GM13977 (cell line): ENCODE results near the gene KRT33B.

Source experiments
- DNase-seq: peaks from one replicate; pipeline ENCODE4 v3.0.0; 2012; ENCODE audit warnings: low spot score
- CTCF ChIP-seq: IDR thresholded peaks from 2 replicates; pipeline ENCODE4 v1.5.1; 2012; ENCODE audit warnings: mild to moderate bottlenecking, control low read depth; ENCODE audit not compliant: insufficient read depth; ENCODE audit errors: extremely low read depth, missing control alignments
- in situ Hi-C: fragments of 300-500 bp; cut with MboI; formaldehyde crosslinking; loops from one replicate; pipeline ENCODE4 v1.12.0; 2022; ENCODE audit warnings: low sequenced_read_pairs, low pct_unique_long_range_greater_than_20kb, mixed read lengths, inconsistent platforms; ENCODE audit not compliant: unreplicated experiment

The KRT33B gene

GRCh38 chr17:41326173-41327145 lies 43.2 kb downstream of the KRT33B start:
- TF ChIP-seq CTCF: no peak
- DNase-seq: no peak
- in situ Hi-C loops: no loop called here

- DNase-seq: no peak
- TF ChIP-seq CTCF: no peak
- in situ Hi-C loops: no loop called here
These were observed 44.0 kb downstream of the KRT33B start for GRCh38 chr17:41325611-41326010.

- in situ Hi-C loops: no loop called here
- DNase-seq: no peak
- TF ChIP-seq CTCF: no peak
These were observed 44.5 kb downstream of the KRT33B start for GRCh38 chr17:41325126-41325525.

GRCh38 chr17:41324180-41325075 lies 45.2 kb downstream of the KRT33B start:
- no peak for DNase-seq
- TF ChIP-seq CTCF: no peak

GRCh38 chr17:41322903-41323895 lies 46.4 kb downstream of the KRT33B start:
- TF ChIP-seq CTCF: no peak
- no peak for DNase-seq
- in situ Hi-C loops: no loop called here

More at GRCh38 chr17:41324180-41325075, 45.2 kb downstream of the KRT33B start:
- in situ Hi-C loops: no loop called here
